HepG2 (cell line): Measurements from ENCODE around the gene A2ML1.

Source experiments
- CTCF ChIP-seq: sonication (generic); formaldehyde crosslinking; IDR thresholded peaks from 2 replicates; pipeline ENCODE4 v1.5.0; 2020; ENCODE audit warnings: mild to moderate bottlenecking, missing genetic modification reagents, moderate library complexity
- ELF4 ChIP-seq: sonication (generic); formaldehyde crosslinking; IDR thresholded peaks from 2 replicates; pipeline ENCODE4 v1.5.0; 2020; ENCODE audit warnings: missing genetic modification reagents, mild to moderate bottlenecking, moderate library complexity, borderline replicate concordance
- EP300 ChIP-seq, 3 experiments: sonication (generic) in 1 of 3; formaldehyde crosslinking in 1 of 3; IDR thresholded peaks; 2 replicates each; pipeline versions ENCODE4 v1.5.1 to v1.6.1; 2011 to 2020; ENCODE audit warnings: low read depth in 2 of 3, low read length in 2 of 3, borderline replicate concordance in 1 of 3, improper control_type of control experiment in 1 of 3, mild to moderate bottlenecking in 1 of 3, missing genetic modification reagents in 1 of 3, moderate library complexity in 1 of 3
- ETS1 ChIP-seq: sonication (generic); formaldehyde crosslinking; IDR thresholded peaks from 2 replicates; pipeline ENCODE4 v1.4.0; 2020; ENCODE audit warnings: missing genetic modification reagents
- FLYWCH1 ChIP-seq: sonication (generic); formaldehyde crosslinking; IDR thresholded peaks from 2 replicates; pipeline ENCODE4 v1.8.1; 2023; ENCODE audit warnings: mild to moderate bottlenecking, missing genetic modification reagents
- IRF2 ChIP-seq: IDR thresholded peaks from 2 replicates; pipeline ENCODE4 v1.6.1; 2018; ENCODE audit warnings: missing genetic modification reagents, missing compliant biosample characterization
- NR1H2 ChIP-seq: sonication (generic); formaldehyde crosslinking; IDR thresholded peaks from 2 replicates; pipeline ENCODE4 v1.8.1; 2022; ENCODE audit warnings: low read depth, missing genetic modification reagents, borderline replicate concordance
- SRSF9 ChIP-seq: fragments of 200-400 bp; formaldehyde crosslinking; IDR thresholded peaks from 2 replicates; pipeline ENCODE4 v1.6.1; 2018; ENCODE audit warnings: borderline replicate concordance, mild to moderate bottlenecking, low read depth, low read length; ENCODE audit not compliant: insufficient read depth, poor library complexity, severe bottlenecking
- TSC22D2 ChIP-seq: sonication (generic); formaldehyde crosslinking; IDR thresholded peaks from 2 replicates; pipeline ENCODE4 v1.5.1; 2020; ENCODE audit warnings: missing genetic modification reagents, mild to moderate bottlenecking, borderline replicate concordance
- ZFP36 ChIP-seq: fragments of 150-350 bp; IDR thresholded peaks from 2 replicates; pipeline ENCODE4 v1.6.1; 2018; ENCODE audit warnings: borderline replicate concordance, low read length, low read depth; ENCODE audit not compliant: partially characterized antibody
- ZNF207 ChIP-seq: fragments of 450-650 bp; IDR thresholded peaks from 2 replicates; pipeline ENCODE4 v1.6.1; 2016; ENCODE audit warnings: antibody characterized with exemption, borderline replicate concordance
- ZNF253 ChIP-seq: sonication (generic); formaldehyde crosslinking; IDR thresholded peaks from 2 replicates; pipeline ENCODE4 v1.8.0; 2022; ENCODE audit warnings: mild to moderate bottlenecking, missing genetic modification reagents, borderline replicate concordance
- ZNF710 ChIP-seq: sonication (generic); formaldehyde crosslinking; IDR thresholded peaks from 2 replicates; pipeline ENCODE4 v1.5.0; 2020; ENCODE audit warnings: mild to moderate bottlenecking, missing genetic modification reagents, borderline replicate concordance
- TF ChIP-seq, protein P1 (sequence below), 2 experiments: IDR thresholded peaks; 2 replicates each; pipeline ENCODE4 v1.6.1; 2011 to 2012; ENCODE audit warnings: low read length in 2 of 2, borderline replicate concordance in 1 of 2, low read depth in 1 of 2, mild to moderate bottlenecking in 1 of 2, moderate library complexity in 1 of 2

GRCh38 chr12:8912914-8913313 lies 90.5 kb downstream of the A2ML1 start:
- no peak for TF ChIP-seq ETS1 (CRISPR knock-in tag)
- no peak for TF ChIP-seq IRF2 (CRISPR knock-in tag)
- TF ChIP-seq ZNF207 = no peak
- TF ChIP-seq EP300 (IDR thresholded peaks at IDR 0.05; ENCODE audit: low read depth in 2 of 2, low read length in 2 of 2) = no peak
- TF ChIP-seq EP300 (CRISPR knock-in tag; IDR thresholded peaks at IDR 0.05; ENCODE audit: borderline replicate concordance) = no peak
- no peak for TF ChIP-seq SRSF9
- no peak for TF ChIP-seq ELF4 (CRISPR knock-in tag)
- TF ChIP-seq, protein P1, sequence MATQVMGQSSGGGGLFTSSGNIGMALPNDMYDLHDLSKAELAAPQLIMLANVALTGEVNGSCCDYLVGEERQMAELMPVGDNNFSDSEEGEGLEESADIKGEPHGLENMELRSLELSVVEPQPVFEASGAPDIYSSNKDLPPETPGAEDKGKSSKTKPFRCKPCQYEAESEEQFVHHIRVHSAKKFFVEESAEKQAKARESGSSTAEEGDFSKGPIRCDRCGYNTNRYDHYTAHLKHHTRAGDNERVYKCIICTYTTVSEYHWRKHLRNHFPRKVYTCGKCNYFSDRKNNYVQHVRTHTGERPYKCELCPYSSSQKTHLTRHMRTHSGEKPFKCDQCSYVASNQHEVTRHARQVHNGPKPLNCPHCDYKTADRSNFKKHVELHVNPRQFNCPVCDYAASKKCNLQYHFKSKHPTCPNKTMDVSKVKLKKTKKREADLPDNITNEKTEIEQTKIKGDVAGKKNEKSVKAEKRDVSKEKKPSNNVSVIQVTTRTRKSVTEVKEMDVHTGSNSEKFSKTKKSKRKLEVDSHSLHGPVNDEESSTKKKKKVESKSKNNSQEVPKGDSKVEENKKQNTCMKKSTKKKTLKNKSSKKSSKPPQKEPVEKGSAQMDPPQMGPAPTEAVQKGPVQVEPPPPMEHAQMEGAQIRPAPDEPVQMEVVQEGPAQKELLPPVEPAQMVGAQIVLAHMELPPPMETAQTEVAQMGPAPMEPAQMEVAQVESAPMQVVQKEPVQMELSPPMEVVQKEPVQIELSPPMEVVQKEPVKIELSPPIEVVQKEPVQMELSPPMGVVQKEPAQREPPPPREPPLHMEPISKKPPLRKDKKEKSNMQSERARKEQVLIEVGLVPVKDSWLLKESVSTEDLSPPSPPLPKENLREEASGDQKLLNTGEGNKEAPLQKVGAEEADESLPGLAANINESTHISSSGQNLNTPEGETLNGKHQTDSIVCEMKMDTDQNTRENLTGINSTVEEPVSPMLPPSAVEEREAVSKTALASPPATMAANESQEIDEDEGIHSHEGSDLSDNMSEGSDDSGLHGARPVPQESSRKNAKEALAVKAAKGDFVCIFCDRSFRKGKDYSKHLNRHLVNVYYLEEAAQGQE (IDR thresholded peaks at IDR 0.05; ENCODE audit: borderline replicate concordance in 1 of 2, low read depth in 1 of 2, low read length in 2 of 2) = no peak
- TF ChIP-seq ZFP36 = no peak
- TF ChIP-seq ZNF710 = no peak
- TF ChIP-seq ZNF253 = no peak
- TF ChIP-seq FLYWCH1 = no peak
- TF ChIP-seq CTCF (CRISPR knock-in tag) = no peak
- TF ChIP-seq NR1H2 = no peak
- TF ChIP-seq TSC22D2 (CRISPR knock-in tag) = no peak
